GM18868 (cell line): ENCODE data around the gene ABCF2.

Experiments
- ATAC-seq: cut with Tn5 transposase; IDR thresholded peaks from one replicate; pipeline ENCODE4 v1.9.1; 2021; ENCODE audit warnings: mild to moderate bottlenecking, moderate library complexity; ENCODE audit not compliant: unreplicated experiment

Gene ABCF2

DNA sequence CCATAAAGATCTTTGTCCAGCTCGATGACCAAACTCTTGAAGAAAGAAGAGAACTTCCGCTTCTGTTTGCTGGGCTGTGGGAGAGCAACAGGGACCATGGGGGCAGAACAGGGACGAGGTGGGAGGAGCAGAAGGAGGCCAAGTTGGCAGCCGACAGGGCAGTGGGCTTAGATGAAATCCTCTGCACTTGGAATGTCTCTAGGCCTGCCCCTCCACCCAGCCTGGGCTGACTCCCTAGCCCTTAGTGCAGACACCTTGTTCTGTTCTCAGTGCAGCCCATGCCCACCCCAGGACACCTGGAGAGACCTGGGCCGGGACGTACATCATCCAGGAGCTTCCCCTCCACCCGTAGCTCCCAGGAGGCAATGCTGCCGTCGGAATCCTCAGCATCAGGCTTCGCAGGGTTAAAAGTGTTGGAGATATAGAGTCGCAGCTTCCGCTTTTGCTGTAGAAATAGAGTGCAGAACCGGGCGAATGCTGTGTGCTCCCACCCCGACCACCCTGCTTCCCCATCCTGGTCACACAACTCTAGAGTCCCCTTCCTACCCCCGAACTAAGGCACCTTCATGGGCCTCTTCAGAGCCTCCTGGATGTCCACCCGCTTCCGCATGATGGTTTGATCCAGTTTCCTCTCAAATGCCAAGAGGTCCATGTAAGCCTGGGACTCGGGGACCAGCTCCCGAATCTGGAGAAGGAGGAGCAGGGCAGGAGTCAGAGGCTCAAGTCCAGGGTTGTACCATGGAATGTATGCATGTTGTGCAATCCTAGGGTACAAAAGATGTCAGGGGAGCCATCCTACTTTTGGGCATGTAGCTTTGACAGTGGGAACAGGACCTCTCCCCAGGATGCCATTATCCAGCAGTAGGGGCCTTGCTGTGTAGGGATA lies 15.4 kb upstream of the ABCF2 start:
- ATAC-seq: no peak

DNA sequence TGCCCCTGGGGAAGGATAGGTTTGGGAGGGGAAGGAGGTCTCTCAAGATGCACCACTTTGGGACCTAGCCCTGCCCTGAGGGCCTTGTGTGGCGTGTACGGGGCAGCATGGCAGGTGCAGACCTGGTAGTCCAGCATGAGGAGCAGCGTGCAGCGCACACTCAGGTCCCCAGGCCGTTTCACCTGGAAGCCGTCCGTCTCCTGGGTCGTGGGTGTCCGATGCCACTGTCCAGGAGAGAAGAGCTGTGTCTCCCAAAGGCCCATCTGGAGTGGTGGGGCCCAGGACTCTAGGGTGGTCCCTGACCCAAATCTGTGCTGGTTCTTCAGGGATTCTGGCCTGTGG lies 14.7 kb upstream of the ABCF2 start:
- ATAC-seq: no peak

DNA sequence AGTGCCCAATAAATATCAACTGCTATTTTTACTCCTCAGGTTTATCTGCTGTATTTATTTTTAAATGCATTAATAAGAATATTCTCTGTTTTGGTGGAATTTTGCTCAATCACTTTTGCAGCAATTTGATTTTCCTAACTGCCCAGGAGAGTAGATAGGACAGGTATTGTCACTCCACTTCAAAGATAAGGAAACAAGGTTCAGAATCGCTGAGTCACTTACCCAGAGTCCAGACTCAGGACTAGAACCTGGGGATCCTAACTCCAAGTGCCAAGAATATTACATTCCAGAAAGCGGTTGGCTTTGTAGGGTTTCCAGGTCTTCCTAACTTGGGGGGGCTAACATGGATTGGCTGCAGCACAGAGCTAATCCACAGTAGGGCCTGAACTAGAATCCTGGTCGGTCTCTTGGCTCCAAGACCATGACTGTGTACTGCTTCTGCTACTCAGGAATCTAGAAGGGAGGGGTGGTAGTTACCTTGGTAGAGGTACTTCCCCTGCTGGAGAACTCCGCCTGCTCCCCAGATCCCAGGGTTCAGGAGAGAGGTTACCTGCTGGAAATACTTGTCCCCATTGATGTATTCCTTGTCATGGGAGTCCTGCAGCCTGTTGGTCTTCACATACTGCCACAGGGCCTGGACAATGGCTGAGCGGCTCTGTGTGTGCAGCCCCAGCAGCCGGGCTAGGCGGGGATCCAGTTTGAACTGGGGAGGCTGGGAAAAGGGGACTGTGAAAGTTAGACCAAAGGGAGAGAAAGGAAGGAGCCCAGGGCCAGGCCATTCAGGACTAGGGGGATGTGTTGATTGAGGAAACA lies 14.1 kb upstream of the ABCF2 start:
- ATAC-seq: no peak

DNA sequence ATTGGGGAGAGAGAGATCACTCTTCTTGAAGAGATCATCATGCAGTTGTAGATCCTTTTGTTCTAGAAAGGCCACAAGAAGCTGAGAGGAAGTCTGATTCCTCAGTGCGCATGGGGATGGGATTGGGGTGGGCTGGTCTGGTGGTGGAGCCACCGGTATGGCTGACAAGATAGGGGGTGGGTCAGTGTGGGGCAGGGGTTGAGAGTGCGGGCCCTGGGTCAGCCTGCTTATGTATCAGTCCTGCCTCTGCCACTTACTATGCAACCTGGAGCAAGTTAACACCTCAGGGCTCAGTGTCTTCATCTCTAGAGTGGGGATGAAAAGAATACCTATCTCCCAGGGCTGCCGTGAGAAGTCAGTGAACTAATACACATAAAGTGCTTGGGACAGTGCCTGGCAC lies 13.5 kb upstream of the ABCF2 start:
- ATAC-seq: no peak

DNA sequence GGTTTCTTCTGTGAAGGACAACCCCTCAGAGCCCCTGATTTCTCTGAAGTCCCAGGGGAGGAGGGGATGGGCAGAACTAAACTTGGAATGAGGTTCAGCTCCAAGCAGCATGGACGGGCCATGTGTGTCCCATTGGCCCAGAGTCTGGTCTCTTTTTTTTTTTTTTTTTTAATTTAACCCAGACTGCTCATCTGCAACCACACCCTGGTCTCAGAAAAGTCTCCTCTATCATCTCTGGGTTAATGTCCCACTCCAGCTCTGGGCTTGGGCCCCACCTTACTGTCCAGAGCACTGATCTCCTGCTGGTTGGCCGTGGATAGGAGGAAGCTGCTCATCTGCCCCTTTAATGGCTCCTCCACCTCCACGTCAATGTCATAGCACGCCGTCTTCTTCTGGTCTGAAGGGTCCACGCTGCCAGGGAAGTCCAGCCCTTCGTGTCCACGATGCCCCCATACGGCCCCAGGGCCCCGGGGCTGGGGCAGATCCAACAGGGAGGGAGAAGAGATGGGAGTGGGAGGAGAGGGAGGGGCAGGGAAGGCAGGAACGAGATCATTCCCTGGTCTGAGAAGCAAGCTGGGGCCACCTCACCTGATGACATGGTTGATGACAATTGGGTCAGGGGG lies 12.9 kb upstream of the ABCF2 start:
- ATAC-seq: no peak

DNA sequence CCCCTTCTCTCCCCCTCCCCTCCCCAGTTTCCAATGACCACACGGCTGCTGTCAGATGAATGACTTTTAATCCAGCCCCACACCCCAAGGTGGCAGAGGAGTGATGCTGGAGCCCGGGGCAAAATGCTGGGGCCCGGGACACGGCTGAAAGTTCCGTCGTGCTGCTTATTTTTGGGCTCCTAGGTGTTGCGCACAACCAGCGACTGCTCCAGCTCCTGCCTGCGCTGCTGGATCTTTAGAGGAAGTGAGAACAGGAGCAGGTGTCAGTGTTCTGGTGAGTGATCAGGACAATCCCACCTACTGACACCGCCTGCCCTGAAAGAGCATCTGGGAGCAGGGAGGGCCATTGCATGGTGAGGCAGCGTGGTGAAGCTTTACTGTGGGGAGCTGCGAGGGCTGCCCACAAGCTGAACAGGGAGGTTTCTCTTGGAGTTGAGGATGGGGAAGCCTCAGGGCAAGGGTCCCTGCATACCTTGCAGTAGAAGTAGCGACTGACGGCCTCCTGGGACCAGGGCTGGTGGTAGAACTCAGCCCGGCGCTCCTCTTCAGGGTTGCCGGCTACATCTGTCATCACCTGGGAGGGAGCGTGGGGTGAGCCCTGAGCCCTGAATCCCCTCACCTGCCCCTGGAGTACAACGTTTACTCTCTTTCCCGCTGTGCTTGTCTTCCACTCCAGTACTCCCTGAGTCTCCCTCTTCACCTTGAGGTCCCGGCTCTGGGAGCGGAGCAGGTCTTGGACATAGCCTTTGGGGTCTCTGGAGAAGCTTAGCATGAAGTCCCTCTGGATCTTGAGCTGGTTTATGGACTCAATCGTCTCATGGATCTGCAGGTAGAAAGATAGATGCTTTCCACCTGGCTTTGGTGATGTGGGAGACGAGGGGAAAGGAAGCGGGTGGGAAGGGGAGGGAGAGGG lies 12.2 kb upstream of the ABCF2 start:
- no peak for ATAC-seq

DNA sequence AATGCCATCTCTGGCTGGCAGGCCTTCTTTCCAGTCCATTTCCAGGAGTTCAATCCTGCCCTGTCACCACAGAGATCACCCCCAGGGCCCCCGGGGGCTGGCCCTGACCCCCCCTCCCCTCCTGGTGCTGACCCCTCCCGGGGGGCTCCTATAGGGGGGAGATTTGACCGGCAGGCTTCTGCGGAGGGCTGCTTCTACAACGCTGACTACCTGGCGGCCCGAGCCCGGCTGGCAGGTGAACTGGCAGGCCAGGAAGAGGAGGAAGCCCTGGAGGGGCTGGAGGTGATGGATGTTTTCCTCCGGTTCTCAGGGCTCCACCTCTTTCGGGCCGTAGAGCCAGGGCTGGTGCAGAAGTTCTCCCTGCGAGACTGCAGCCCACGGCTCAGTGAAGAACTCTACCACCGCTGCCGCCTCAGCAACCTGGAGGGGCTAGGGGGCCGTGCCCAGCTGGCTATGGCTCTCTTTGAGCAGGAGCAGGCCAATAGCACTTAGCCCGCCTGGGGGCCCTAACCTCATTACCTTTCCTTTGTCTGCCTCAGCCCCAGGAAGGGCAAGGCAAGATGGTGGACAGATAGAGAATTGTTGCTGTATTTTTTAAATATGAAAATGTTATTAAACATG lies 11.3 kb upstream of the ABCF2 start:
- ATAC-seq: no peak

DNA sequence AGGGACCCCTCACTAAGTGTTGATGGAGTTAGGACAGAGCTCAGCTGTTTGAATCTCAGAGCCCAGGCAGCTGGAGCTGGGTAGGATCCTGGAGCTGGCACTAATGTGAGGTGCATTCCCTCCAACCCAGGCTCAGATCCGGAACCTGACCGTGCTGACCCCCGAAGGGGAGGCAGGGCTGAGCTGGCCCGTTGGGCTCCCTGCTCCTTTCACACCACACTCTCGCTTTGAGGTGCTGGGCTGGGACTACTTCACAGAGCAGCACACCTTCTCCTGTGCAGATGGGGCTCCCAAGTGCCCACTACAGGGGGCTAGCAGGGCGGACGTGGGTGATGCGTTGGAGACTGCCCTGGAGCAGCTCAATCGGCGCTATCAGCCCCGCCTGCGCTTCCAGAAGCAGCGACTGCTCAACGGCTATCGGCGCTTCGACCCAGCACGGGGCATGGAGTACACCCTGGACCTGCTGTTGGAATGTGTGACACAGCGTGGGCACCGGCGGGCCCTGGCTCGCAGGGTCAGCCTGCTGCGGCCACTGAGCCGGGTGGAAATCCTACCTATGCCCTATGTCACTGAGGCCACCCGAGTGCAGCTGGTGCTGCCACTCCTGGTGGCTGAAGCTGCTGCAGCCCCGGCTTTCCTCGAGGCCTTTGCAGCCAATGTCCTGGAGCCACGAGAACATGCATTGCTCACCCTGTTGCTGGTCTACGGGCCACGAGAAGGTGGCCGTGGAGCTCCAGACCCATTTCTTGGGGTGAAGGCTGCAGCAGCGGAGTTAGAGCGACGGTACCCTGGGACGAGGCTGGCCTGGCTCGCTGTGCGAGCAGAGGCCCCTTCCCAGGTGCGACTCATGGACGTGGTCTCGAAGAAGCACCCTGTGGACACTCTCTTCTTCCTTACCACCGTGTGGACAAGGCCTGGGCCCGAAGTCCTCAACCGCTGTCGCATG lies 10.5 kb upstream of the ABCF2 start:
- ATAC-seq: no peak

DNA sequence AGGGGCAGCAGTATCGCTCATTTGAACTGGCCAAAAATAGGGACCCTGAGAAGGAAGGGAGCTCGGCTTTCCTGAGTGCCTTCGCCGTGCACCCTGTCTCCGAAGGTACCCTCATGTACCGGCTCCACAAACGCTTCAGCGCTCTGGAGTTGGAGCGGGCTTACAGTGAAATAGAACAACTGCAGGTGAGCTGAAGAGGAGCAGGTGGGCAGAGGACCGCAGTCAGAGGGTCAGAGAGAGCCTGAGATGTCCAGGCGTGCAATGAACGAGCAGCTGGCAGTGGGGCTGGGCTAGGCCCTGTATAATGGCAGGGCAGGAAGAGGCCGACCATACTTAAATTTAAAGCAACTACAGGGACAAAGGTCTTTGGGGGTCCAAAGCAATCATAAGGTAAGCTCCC lies 9.4 kb upstream of the ABCF2 start:
- ATAC-seq: no peak

DNA sequence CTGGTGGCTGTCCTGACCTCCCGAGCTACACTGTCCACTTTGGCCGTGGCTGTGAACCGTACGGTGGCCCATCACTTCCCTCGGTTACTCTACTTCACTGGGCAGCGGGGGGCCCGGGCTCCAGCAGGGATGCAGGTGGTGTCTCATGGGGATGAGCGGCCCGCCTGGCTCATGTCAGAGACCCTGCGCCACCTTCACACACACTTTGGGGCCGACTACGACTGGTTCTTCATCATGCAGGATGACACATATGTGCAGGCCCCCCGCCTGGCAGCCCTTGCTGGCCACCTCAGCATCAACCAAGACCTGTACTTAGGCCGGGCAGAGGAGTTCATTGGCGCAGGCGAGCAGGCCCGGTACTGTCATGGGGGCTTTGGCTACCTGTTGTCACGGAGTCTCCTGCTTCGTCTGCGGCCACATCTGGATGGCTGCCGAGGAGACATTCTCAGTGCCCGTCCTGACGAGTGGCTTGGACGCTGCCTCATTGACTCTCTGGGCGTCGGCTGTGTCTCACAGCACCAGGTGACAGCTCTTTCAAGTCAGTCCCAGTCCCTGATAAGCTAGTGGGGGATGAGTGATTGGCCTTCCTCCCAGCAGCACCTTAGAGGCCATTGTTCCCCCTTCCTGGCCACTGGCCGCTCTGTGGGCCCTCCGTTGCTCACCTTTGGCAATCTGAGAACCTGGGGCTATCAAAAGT lies 8.2 kb upstream of the ABCF2 start:
- ATAC-seq: no peak

DNA sequence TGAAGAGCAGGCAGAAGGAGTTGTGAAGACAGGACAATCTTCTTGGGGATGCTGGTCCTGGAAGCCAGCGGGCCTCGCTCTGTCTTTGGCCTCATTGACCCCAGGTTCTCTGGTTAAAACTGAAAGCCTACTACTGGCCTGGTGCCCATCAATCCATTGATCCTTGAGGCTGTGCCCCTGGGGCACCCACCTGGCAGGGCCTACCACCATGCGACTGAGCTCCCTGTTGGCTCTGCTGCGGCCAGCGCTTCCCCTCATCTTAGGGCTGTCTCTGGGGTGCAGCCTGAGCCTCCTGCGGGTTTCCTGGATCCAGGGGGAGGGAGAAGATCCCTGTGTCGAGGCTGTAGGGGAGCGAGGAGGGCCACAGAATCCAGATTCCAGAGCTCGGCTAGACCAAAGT lies 6.8 kb upstream of the ABCF2 start:
- ATAC-seq: no peak

DNA sequence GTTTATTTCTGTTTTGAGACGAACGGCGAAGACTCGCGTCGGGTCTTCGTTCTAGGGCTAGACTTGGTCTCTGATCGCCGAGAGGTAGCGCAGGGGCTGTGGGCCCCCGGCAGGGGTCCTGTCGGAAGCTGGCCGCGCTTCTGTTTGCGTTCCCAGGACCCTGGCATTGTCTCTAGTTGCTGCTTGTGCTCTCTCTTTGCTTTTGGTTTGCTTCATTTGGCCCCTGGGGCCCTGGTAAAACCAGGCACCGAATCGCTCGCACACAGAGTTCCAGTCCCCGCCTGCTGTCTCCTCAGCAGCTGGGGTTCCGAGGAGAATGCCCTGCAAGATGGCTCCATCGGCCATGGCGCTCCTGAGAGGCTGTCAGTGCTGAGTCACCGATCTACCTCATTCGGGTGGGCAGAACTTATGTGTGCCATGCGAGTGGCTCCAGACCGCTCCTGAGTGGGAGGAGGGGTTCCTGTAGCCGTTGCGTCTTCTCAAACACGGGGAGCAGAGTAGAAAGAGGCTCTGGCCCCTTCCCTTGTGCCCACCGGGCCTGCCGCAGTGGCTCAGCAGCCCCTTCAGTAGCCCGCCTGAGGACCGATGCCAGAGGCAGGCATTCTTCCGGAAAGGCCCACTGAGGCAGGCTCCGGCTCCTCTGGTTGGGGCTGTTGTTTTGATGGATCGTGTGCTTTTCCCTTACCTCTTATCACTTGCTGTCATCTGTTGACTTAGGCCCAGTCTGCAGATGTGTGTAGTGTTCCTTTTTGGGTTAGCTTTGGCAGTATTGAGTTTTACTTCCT lies 6.1 kb upstream of the ABCF2 start:
- peak; percentile 44 for ATAC-seq

DNA sequence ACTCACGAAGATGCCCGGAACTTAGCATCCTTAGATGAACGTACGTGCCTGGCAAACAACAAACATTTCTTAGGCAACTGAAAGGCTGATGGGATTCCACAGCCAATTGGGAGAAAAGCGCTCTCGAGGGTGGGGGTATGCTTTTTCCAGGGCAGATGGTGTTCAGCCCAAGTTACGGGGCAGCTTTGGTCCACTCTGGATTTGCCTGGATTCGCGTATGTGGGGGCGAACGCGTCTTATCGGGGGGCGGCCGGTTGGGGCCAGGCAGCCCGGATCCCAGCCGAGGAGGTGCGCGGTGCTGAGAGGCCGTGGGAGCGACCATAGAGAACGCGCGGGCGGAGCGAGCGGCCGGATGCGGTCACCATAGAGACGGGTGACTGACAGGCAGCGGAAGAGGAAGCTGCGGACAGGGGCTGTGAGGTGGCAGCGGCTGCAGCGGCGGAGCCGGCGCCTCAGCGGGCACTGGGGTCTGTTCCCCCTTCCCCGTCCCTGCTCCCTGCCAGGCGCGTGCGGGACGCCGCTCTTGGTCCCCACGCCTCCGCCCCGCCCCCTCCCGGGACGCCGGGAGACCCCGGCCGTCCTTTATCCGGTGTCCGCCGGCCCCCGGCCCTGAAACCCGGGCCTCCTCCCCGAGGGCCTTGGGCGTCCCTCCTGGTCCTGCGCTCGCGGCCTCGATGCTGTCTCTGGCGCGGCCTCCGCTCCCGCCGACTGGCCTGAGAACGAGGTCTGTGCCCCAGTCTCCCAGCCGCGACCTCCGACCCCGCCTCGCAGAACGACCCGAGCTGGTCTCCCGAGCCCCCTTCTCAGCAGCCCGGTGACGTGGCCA lies 5.3 kb upstream of the ABCF2 start, which contains the start of gene CHPF2:
Gene CHPF2 (plus strand): TSS at position 393 of the 826 bp plus-strand sequence. CDS start 1,529 bp downstream, outside the sequence.
- ATAC-seq: peak; percentile 97

DNA sequence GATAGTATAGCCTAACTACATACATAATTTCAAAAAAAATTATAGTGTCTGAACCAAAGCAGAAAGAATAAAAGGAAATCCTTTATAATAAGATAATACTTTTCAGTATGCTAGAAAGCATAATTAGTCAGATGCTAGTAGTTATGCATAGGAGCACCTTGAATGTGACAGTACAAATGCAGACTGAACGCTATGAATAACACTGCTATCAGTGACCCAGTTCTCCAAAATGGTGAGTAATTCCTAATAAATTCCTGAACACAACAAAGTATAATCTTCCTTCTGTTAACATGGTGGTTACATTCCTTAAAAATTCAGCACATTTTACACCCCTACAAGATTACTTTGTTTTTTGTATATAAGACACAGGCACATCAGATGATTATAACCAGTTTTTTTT lies 4.1 kb upstream of the ABCF2 start:
- ATAC-seq: no peak

DNA sequence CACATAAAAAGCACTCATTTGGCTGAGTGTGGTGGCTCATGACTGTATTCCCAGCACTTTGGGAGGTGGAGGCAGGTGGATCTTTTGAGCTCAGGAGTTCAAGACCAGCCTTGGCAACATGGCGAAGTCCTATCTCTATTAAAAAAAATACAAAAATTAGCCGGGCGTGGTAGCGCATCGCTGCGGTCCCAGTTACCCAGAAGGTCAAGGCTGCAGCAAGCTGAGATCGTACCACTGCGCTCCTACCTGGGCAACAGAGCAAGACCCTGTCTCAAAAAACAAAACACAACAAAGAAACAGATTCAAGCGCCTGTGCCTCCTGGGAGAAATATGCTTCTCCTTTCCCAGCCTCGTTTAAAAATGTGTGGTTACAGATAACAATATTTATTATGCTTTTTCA lies 2.2 kb upstream of the ABCF2 start:
- no peak for ATAC-seq

DNA sequence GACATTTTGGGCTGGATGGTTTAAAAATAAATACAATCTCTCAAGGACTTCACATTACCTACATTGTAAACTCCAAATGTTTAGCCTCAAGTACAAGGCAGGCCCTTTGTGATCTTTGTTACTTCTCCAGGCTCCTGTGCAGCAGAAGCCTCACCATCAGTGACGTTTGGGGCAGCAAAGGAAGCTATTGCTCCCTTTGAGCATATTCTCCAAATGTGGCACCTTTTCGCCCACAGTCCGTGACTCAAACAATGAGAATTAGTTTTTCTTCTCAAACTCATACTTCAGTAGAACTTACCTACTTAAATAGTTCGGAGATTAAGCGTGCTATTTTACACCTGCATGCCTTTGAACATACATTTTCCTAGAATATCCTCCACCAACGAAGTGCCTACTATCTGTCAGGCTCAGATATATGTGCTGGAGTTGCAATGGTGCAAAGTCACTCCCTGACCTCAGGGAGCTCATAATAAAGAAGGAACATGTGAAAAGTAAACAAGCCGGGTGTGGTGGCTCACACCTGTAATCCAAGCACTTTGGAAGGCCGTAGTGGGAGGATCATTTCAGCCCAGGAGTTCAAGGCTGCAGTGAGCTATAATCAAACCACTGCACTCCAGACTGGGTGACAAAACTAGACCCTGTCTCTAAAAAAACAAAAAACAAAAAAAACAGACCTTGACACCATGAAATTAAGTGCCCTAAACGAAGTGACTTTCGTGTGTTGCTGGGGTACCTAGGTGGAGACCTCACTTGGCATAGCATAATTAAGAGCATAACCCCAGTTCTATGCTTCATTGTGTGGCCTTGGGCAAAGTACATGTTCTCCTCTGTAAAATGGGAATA lies 1.2 kb upstream of the ABCF2 start:
- no peak for ATAC-seq
